Islet precursor cell (in vitro differentiated cells): ENCODE measurements around the gene SH3TC2.

Experiments
- DNase-seq: peaks from one replicate; pipeline ENCODE4 v3.0.0-alpha.2; 2018

SH3TC2 gene

GRCh38 chr5:149056616-149057165 lies 6.2 kb downstream of the SH3TC2 start:
- no peak for DNase-seq

- no peak for DNase-seq
These were observed 8.4 kb downstream of the SH3TC2 start for GRCh38 chr5:149054416-149054815.

- DNase-seq, result no peak
These were observed 9.7 kb downstream of the SH3TC2 start for GRCh38 chr5:149053072-149053695.

GRCh38 chr5:149049371-149049781 lies 13.5 kb downstream of the SH3TC2 start:
- no peak for DNase-seq

GRCh38 chr5:149048811-149049210 lies 14.1 kb downstream of the SH3TC2 start:
- DNase-seq, result no peak

GRCh38 chr5:149047462-149047861 lies 15.4 kb downstream of the SH3TC2 start:
- DNase-seq, result no peak

GRCh38 chr5:149046196-149046829 lies 16.5 kb downstream of the SH3TC2 start:
- DNase-seq, result no peak

- DNase-seq, result no peak
These were observed 17.8 kb downstream of the SH3TC2 start for GRCh38 chr5:149045089-149045460.

GRCh38 chr5:149044453-149045088 lies 18.3 kb downstream of the SH3TC2 start:
- DNase-seq, result no peak

GRCh38 chr5:149043641-149044040 lies 19.2 kb downstream of the SH3TC2 start:
- DNase-seq, result no peak

GRCh38 chr5:149042865-149043264 lies 20.0 kb downstream of the SH3TC2 start:
- no peak for DNase-seq

GRCh38 chr5:149041242-149041641 lies 21.6 kb downstream of the SH3TC2 start:
- no peak for DNase-seq

GRCh38 chr5:149040421-149040820 lies 22.4 kb downstream of the SH3TC2 start:
- no peak for DNase-seq

- no peak for DNase-seq
These were observed 23.4 kb downstream of the SH3TC2 start for GRCh38 chr5:149039506-149039905.

- DNase-seq, result no peak
These were observed 24.4 kb downstream of the SH3TC2 start for GRCh38 chr5:149038336-149039080.

- no peak for DNase-seq
These were observed 25.0 kb downstream of the SH3TC2 start for GRCh38 chr5:149037817-149038216.

- no peak for DNase-seq
These were observed 25.9 kb downstream of the SH3TC2 start for GRCh38 chr5:149036970-149037369.

GRCh38 chr5:149036168-149036567 lies 26.7 kb downstream of the SH3TC2 start:
- no peak for DNase-seq

GRCh38 chr5:149035372-149035790 lies 27.5 kb downstream of the SH3TC2 start:
- DNase-seq, result peak; percentile 88

- DNase-seq, result no peak
These were observed 31.9 kb downstream of the SH3TC2 start for GRCh38 chr5:149030838-149031397.

- DNase-seq, result no peak
These were observed 32.5 kb downstream of the SH3TC2 start for GRCh38 chr5:149030392-149030791.

GRCh38 chr5:149028984-149029383 lies 33.9 kb downstream of the SH3TC2 start:
- no peak for DNase-seq

- no peak for DNase-seq
These were observed 34.7 kb downstream of the SH3TC2 start for GRCh38 chr5:149028161-149028560.
